Left hindlimb (tissue), 1 donor: ENCODE results near the gene TNFRSF14.

Source experiments
- DNase-seq: peaks from one replicate; pipeline ENCODE4 v3.0.0-alpha.2; 2018

TNFRSF14 gene

GRCh38 chr1:2589431-2590232 lies 33.5 kb downstream of the TNFRSF14 start:
- no peak for DNase-seq

- DNase-seq: no peak
These were observed 34.3 kb downstream of the TNFRSF14 start for GRCh38 chr1:2590233-2591141.

- no peak for DNase-seq
These were observed 35.0 kb downstream of the TNFRSF14 start for GRCh38 chr1:2591233-2591580.

GRCh38 chr1:2591581-2592261 lies 35.5 kb downstream of the TNFRSF14 start:
- no peak for DNase-seq

- DNase-seq: no peak
These were observed 36.5 kb downstream of the TNFRSF14 start for GRCh38 chr1:2592672-2593071.

- DNase-seq: no peak
These were observed 37.2 kb downstream of the TNFRSF14 start for GRCh38 chr1:2593251-2593878.

GRCh38 chr1:2594001-2594640 lies 38.0 kb downstream of the TNFRSF14 start:
- no peak for DNase-seq

GRCh38 chr1:2594641-2595131 lies 38.5 kb downstream of the TNFRSF14 start:
- DNase-seq: no peak

GRCh38 chr1:2595261-2595811 lies 39.2 kb downstream of the TNFRSF14 start:
- DNase-seq: no peak

GRCh38 chr1:2595812-2596529 lies 39.8 kb downstream of the TNFRSF14 start:
- no peak for DNase-seq

GRCh38 chr1:2596530-2597333 lies 40.6 kb downstream of the TNFRSF14 start:
- DNase-seq: no peak

GRCh38 chr1:2597441-2598328 lies 41.5 kb downstream of the TNFRSF14 start:
- DNase-seq: no peak

GRCh38 chr1:2598329-2598931 lies 42.3 kb downstream of the TNFRSF14 start:
- no peak for DNase-seq

GRCh38 chr1:2601721-2602303 lies 45.6 kb downstream of the TNFRSF14 start:
- DNase-seq: no peak

- no peak for DNase-seq
These were observed 46.2 kb downstream of the TNFRSF14 start for GRCh38 chr1:2602311-2602835.

- no peak for DNase-seq
These were observed 46.8 kb downstream of the TNFRSF14 start for GRCh38 chr1:2602866-2603520.

GRCh38 chr1:2603521-2604155 lies 47.5 kb downstream of the TNFRSF14 start:
- no peak for DNase-seq
